NOMO-1 treated with DMSO at 0.1 percent for 48 hours (cell line): Measurements from ENCODE around the gene CASP3.
"Not testable (repeated sequence)": the region's sequence is repeated elsewhere in the genome, so short reads cannot be mapped to it uniquely, and the experiment has no call there.

Experiments
- DNase-seq: peaks from one replicate; lab custom pipeline; 2025; ENCODE audit not compliant: unreplicated experiment; lab: John Stamatoyannopoulos, UW

CASP3 gene

GRCh38 chr4:184598753-184599491 lies 50.3 kb downstream of the CASP3 start:
- DNase-seq = no peak

- DNase-seq = no peak
Measured at GRCh38 chr4:184596617-184597185, 52.5 kb downstream of the CASP3 start.

GRCh38 chr4:184596044-184596616 lies 53.1 kb downstream of the CASP3 start:
- no peak for DNase-seq

- no peak for DNase-seq
Measured at GRCh38 chr4:184595430-184595829, 53.8 kb downstream of the CASP3 start.

GRCh38 chr4:184593461-184593860 lies 55.8 kb downstream of the CASP3 start:
- no peak for DNase-seq

- not testable (repeated sequence) for DNase-seq
Measured at GRCh38 chr4:184591747-184592270, 57.4 kb downstream of the CASP3 start.

- DNase-seq = no peak
Measured at GRCh38 chr4:184591070-184591677, 58.1 kb downstream of the CASP3 start.

- no peak for DNase-seq
Measured at GRCh38 chr4:184590196-184590595, 59.1 kb downstream of the CASP3 start.

GRCh38 chr4:184588893-184589292 lies 60.4 kb downstream of the CASP3 start:
- DNase-seq = no peak

- DNase-seq = no peak
Measured at GRCh38 chr4:184587701-184588100, 61.5 kb downstream of the CASP3 start.

GRCh38 chr4:184587221-184587620 lies 62.0 kb downstream of the CASP3 start:
- DNase-seq = no peak

GRCh38 chr4:184583738-184584502 lies 65.3 kb downstream of the CASP3 start:
- no peak for DNase-seq
